ENCODE data around the gene CRK.
"Not testable (repeated sequence)": the region's sequence is repeated elsewhere in the genome, so short reads cannot be mapped to it uniquely, and the experiment has no call there.

Gene CRK

DNA sequence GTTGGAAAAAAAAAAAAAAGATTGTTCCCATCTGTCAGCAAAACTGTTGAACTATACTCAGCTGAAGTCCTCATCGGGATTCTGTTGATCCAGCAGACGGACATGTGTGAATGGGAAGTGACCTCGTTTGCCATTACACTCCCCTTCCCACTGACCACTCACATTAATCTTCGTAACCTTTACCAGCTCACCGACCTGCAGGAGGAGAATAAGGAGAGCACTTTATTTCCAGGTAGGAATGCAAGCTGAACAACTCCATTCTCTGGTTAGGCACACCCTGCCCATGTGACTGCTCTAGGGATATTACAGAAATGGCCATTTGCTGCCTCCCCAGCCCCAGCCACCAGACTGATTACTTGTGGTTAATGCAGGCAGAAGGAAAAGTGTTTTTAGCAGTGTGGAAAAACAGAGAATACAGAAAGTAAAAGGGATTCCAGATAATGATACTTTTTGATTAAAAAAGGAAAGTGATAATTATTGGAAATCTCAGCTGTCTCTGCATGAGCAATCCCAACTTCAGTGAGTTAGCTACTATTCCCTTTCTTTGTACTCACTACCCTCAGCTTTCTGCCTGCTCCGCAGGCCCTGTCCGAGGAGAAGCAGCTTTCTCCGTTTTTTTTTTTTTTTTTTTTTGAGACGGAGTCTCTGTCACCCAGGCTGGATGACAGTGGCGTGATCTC lies 32.4 kb downstream of the CRK start:
- ChIA-PET POLR2A (no interaction called here), CTCF (interaction anchor here (1.0 kb wide), 1 partner anchor 206 kb away, joined by 3 read pairs; no protein-coding TSS in a partner anchor)
- no peak for TF ChIP-seq SP1 (IDR thresholded peaks at IDR 0.05)
- no peak for TF ChIP-seq FOXM1 (IDR thresholded peaks at IDR 0.05; ENCODE audit: borderline replicate concordance)
- TF ChIP-seq FOXA1 (IDR thresholded peaks at IDR 0.05) = no peak
- no peak for TF ChIP-seq NFRKB (IDR thresholded peaks at IDR 0.05)
- no peak for TF ChIP-seq ZNF384 (IDR thresholded peaks at IDR 0.05)
- no peak for TF ChIP-seq HDGF (IDR thresholded peaks at IDR 0.05; ENCODE audit: borderline replicate concordance)
- TF ChIP-seq LEF1 (IDR thresholded peaks at IDR 0.05; ENCODE audit: borderline replicate concordance) = no peak
- no peak for TF ChIP-seq CTBP1 (IDR thresholded peaks at IDR 0.05; ENCODE audit: borderline replicate concordance)
- TF ChIP-seq TARDBP (IDR thresholded peaks at IDR 0.05) = no peak
- no peak for TF ChIP-seq BHLHE40 (IDR thresholded peaks at IDR 0.05; ENCODE audit: borderline replicate concordance)
- TF ChIP-seq SUZ12 (IDR thresholded peaks at IDR 0.05) = no peak
- TF ChIP-seq L3MBTL2 (conservative IDR thresholded peaks at IDR 0.05) = no peak
- no peak for TF ChIP-seq FOXK2 (IDR thresholded peaks at IDR 0.05)
- TF ChIP-seq, protein P1, sequence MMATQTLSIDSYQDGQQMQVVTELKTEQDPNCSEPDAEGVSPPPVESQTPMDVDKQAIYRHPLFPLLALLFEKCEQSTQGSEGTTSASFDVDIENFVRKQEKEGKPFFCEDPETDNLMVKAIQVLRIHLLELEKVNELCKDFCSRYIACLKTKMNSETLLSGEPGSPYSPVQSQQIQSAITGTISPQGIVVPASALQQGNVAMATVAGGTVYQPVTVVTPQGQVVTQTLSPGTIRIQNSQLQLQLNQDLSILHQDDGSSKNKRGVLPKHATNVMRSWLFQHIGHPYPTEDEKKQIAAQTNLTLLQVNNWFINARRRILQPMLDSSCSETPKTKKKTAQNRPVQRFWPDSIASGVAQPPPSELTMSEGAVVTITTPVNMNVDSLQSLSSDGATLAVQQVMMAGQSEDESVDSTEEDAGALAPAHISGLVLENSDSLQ (IDR thresholded peaks at IDR 0.05) = no peak
- no peak for TF ChIP-seq ARNT (IDR thresholded peaks at IDR 0.05)
- TF ChIP-seq ELF4 (IDR thresholded peaks at IDR 0.05) = no peak
- DNase-seq (ENCODE audit: extremely low spot score) = no peak

DNA sequence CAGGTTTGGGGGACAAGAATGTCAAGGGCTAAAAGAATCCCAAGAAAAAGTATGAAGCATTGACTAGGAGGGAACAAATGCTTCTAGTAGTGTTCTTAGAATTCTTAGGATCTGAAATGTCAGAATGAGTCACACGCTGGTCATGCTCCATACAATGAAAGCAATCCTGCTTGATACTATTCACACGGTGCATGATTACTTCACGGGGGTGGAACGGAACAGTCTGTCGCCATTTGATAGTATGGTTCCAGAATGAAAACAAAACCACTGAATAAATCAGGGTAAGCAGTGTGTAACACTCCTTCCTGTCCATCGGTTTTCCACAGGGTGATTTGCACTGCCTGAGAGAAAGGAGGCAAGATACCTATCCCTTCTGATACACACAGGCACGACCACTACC lies 33.1 kb downstream of the CRK start:
- ChIA-PET POLR2A (no interaction called here), CTCF (no interaction called here)
- DNase-seq (ENCODE audit: extremely low spot score) = no peak
- TF ChIP-seq BHLHE40 (IDR thresholded peaks at IDR 0.05; ENCODE audit: borderline replicate concordance) (no peak), ZNF384 (IDR thresholded peaks at IDR 0.05) (no peak), FOXA1 (IDR thresholded peaks at IDR 0.05) (no peak), HDGF (IDR thresholded peaks at IDR 0.05; ENCODE audit: borderline replicate concordance) (no peak), CTBP1 (IDR thresholded peaks at IDR 0.05; ENCODE audit: borderline replicate concordance) (no peak), TARDBP (IDR thresholded peaks at IDR 0.05) (no peak), SP1 (IDR thresholded peaks at IDR 0.05) (no peak), NFRKB (IDR thresholded peaks at IDR 0.05) (no peak), L3MBTL2 (conservative IDR thresholded peaks at IDR 0.05) (no peak), LEF1 (IDR thresholded peaks at IDR 0.05; ENCODE audit: borderline replicate concordance) (no peak), FOXM1 (IDR thresholded peaks at IDR 0.05; ENCODE audit: borderline replicate concordance) (no peak), FOXK2 (IDR thresholded peaks at IDR 0.05) (no peak), ELF4 (IDR thresholded peaks at IDR 0.05) (no peak), ARNT (IDR thresholded peaks at IDR 0.05) (no peak), SUZ12 (IDR thresholded peaks at IDR 0.05) (no peak)
- TF ChIP-seq, protein P1 (IDR thresholded peaks at IDR 0.05) = no peak

DNA sequence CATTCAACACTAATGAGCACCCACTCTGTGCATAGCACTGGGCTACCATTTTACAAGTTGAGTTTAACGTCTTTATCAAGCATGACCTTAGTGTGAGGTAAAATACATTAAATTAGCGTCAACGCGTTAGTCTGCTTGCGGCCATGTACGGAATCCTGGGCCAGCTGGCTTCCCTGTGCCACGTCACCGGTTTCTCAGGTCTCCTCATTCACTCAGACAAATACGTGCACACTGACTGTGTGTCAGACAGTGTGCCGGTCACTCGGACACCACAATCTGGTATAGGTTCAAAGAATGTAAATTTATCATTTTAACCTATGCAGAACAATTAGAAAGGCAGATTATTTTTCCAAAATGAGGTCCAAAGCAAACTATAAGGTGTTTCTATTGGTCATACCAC lies 34.6 kb downstream of the CRK start:
- TF ChIP-seq FOXM1 (IDR thresholded peaks at IDR 0.05; ENCODE audit: borderline replicate concordance) = no peak
- no peak for TF ChIP-seq ELF4 (IDR thresholded peaks at IDR 0.05)
- no peak for TF ChIP-seq SP1 (IDR thresholded peaks at IDR 0.05)
- no peak for TF ChIP-seq HDGF (IDR thresholded peaks at IDR 0.05; ENCODE audit: borderline replicate concordance)
- no peak for TF ChIP-seq L3MBTL2 (conservative IDR thresholded peaks at IDR 0.05)
- TF ChIP-seq LEF1 (IDR thresholded peaks at IDR 0.05; ENCODE audit: borderline replicate concordance) = no peak
- TF ChIP-seq, protein P1 (IDR thresholded peaks at IDR 0.05) = no peak
- no peak for TF ChIP-seq FOXK2 (IDR thresholded peaks at IDR 0.05)
- no peak for TF ChIP-seq ARNT (IDR thresholded peaks at IDR 0.05)
- no peak for TF ChIP-seq CTBP1 (IDR thresholded peaks at IDR 0.05; ENCODE audit: borderline replicate concordance)
- TF ChIP-seq SUZ12 (IDR thresholded peaks at IDR 0.05) = no peak
- no peak for TF ChIP-seq TARDBP (IDR thresholded peaks at IDR 0.05)
- no peak for TF ChIP-seq FOXA1 (IDR thresholded peaks at IDR 0.05)
- no peak for TF ChIP-seq NFRKB (IDR thresholded peaks at IDR 0.05)
- TF ChIP-seq ZNF384 (IDR thresholded peaks at IDR 0.05) = no peak
- no peak for TF ChIP-seq BHLHE40 (IDR thresholded peaks at IDR 0.05; ENCODE audit: borderline replicate concordance)

DNA sequence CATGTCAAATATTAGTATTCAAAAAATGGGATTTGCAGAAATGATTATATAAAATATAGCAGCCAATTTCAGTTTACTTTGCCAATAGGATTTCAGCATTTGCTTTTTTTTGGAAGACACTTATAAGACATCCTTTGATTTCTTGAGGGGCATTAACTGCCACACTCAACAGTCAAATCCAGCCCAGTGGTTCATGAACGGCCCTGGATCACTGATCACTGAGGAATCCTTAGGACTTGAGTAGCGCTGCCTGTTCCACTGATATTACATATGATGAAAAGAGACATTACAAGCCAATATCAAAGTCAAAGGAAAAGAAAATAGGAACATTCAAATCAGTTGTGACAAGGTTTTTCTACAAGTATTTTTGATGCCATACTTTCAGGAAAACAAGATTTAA lies 35.1 kb downstream of the CRK start:
- ChIA-PET CTCF (no interaction called here), POLR2A (no interaction called here)
- TF ChIP-seq ELF4 (IDR thresholded peaks at IDR 0.05) = no peak
- no peak for TF ChIP-seq BHLHE40 (IDR thresholded peaks at IDR 0.05; ENCODE audit: borderline replicate concordance)
- no peak for TF ChIP-seq FOXK2 (IDR thresholded peaks at IDR 0.05)
- TF ChIP-seq TARDBP (IDR thresholded peaks at IDR 0.05) = no peak
- no peak for TF ChIP-seq SUZ12 (IDR thresholded peaks at IDR 0.05)
- TF ChIP-seq, protein P1 (IDR thresholded peaks at IDR 0.05) = no peak
- no peak for TF ChIP-seq FOXA1 (IDR thresholded peaks at IDR 0.05)
- TF ChIP-seq SP1 (IDR thresholded peaks at IDR 0.05) = no peak
- no peak for TF ChIP-seq ARNT (IDR thresholded peaks at IDR 0.05)
- no peak for TF ChIP-seq ZNF384 (IDR thresholded peaks at IDR 0.05)
- no peak for TF ChIP-seq NFRKB (IDR thresholded peaks at IDR 0.05)
- no peak for TF ChIP-seq L3MBTL2 (conservative IDR thresholded peaks at IDR 0.05)
- no peak for TF ChIP-seq CTBP1 (IDR thresholded peaks at IDR 0.05; ENCODE audit: borderline replicate concordance)
- no peak for DNase-seq (ENCODE audit: extremely low spot score)

More for the DNA sequence above, 34.6 kb downstream of the CRK start:
- ChIA-PET POLR2A (no interaction called here), CTCF (no interaction called here)
- no peak for DNase-seq (ENCODE audit: extremely low spot score)

DNA sequence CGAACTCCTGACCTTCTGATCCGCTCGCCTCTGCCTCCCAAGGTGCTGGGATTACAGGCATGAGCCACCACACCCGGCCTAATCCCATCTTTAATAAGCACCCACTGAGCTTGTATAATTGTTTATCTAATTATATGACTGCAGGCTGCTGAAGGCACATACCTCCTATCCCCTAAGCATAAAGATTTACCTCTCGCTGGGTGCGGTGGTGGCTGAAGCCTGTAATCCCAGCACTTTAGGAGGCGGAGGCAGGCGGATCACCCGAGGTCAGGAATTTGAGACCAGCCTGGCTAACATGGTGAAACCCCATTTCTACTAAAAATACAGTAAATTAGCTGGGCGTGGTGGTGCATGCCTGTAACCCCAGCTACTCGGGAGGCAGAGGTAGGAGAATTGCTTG lies 35.9 kb downstream of the CRK start:
- POLR2A ChIA-PET = no interaction called here
- DNase-seq (ENCODE audit: extremely low spot score) = no peak
- TF ChIP-seq ARNT (IDR thresholded peaks at IDR 0.05) (no peak), L3MBTL2 (conservative IDR thresholded peaks at IDR 0.05) (no peak), LEF1 (IDR thresholded peaks at IDR 0.05; ENCODE audit: borderline replicate concordance) (no peak), ELF4 (IDR thresholded peaks at IDR 0.05) (no peak)
- TF ChIP-seq, protein P1 (IDR thresholded peaks at IDR 0.05) = no peak
- CTCF ChIA-PET = no interaction called here

DNA sequence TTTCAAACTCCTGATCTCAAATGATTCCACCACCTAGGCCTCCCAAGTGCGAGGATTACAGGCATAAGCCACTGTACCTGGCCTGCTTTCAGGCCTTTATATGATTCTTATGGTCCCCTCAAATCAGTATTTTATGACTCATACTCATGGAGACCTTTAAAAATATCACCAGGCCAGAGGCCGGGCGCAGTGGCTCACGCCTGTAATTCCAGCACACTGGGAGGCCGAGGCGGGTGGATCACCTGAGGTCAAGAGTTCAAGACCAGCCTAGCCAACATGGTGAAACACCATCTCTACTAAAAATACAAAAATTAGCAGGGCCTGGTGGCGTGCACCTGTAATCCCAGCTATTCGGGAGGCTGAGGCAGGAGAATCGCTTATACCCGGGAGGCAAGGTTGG lies 37.6 kb downstream of the CRK start:
- CTCF ChIA-PET; DNase-seq (ENCODE audit: extremely low spot score); POLR2A ChIA-PET: not testable (repeated sequence)

Data from HEK293T (cell line).